ENCODE measurements around the gene CAP2. TPM values are rescaled to one million over a fixed set of nuclear protein-coding genes. Genes with fewer than 3 reads are reported as not detected.

The CAP2 gene
- total and polyA plus RNA-seq, 9 of the 15 experiments (the other 6 are each of a cell fraction or from before 2014, with no cell fraction given), result not detected

DNA sequence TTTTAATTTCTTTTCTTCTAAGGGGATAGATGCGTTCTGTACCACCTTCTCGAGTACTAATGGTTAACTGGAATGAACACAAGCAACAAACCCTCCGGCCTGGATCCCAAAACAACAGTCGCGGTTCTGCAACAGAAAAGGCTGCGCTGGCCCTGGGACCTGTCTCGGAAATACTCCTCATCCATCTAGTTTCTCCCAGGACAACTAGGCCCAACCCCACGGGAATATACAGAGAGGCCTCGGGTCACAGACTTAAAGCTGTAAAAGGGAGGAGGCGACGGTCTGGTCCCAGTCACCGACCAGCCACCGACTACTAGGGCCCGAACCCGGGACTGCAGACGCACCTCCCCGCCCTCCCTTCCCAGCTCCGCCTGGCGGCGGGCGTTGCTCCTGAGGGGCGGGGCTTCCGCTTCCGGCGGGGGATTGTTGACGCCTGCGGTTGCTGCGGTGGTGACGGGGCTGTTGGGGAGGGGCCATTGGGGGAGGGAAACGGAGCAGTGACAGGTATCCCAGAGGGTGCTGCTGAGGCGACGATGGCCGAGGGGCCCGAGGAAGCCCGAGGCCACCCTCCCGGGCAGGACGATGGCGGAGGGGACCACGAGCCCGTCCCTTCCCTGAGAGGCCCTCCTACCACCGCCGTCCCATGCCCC is 206.6 kb downstream of the CAP2 start, which contains the start of gene FAM8A1 (continued):
- TF ChIP-seq, protein P1, sequence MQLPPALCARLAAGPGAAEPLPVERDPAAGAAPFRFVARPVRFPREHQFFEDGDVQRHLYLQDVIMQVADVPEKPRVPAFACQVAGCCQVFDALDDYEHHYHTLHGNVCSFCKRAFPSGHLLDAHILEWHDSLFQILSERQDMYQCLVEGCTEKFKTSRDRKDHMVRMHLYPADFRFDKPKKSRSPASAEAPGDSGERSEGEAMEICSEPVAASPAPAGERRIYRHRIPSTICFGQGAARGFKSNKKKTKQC (CRISPR knock-in tag; IDR thresholded peaks at IDR 0.05), result no peak; the same call in 1 of the 2 replicates
- TF ChIP-seq EP300 (IDR thresholded peaks at IDR 0.05; ENCODE audit: low read length), result peak; percentile 64
- TF ChIP-seq SAP30 (IDR thresholded peaks at IDR 0.05; ENCODE audit: borderline replicate concordance, insufficient read depth, low read depth, low read length, poor library complexity, severe bottlenecking), result peak; percentile 87
- peak; percentile 52; the same call in 1 of the 2 replicates for TF ChIP-seq PREB (CRISPR knock-in tag; IDR thresholded peaks at IDR 0.05)
- peak; percentile 99 for TF ChIP-seq FOXP1 (CRISPR knock-in tag; IDR thresholded peaks at IDR 0.05)
- peak; percentile 48; the same call in 1 of the 2 replicates for TF ChIP-seq TCF7 (IDR thresholded peaks at IDR 0.05; ENCODE audit: borderline replicate concordance)
- TF ChIP-seq HNRNPL (IDR thresholded peaks at IDR 0.05; ENCODE audit: low read depth, low read length), result 0 out of 2 replicates have a peak, but pooled peaks have one; percentile 35
- 0 out of 2 replicates have a peak, but pooled peaks have one; percentile 28 for TF ChIP-seq GMEB1 (CRISPR knock-in tag; IDR thresholded peaks at IDR 0.05)
- TF ChIP-seq, protein P2, sequence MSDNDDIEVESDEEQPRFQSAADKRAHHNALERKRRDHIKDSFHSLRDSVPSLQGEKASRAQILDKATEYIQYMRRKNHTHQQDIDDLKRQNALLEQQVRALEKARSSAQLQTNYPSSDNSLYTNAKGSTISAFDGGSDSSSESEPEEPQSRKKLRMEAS (CRISPR knock-in tag; IDR thresholded peaks at IDR 0.05), result peak; percentile 66
- peak; percentile 70 for TF ChIP-seq PML (IDR thresholded peaks at IDR 0.05; ENCODE audit: low read length)
- TF ChIP-seq KLF13 (tag; IDR thresholded peaks at IDR 0.05; ENCODE audit: borderline replicate concordance, low read depth), result peak; percentile 18; the same call in 1 of the 2 replicates
- TF ChIP-seq KDM4B (IDR thresholded peaks at IDR 0.05; ENCODE audit: borderline replicate concordance in 2 of 2, low read depth in 1 of 2), result peak in 1 of 2 experiments; percentile 100; a peak in 2 of 4 replicates
- TF ChIP-seq POLR2G (IDR thresholded peaks at IDR 0.05; ENCODE audit: low read depth, low read length), result peak; percentile 84
- TF ChIP-seq ARID2 (IDR thresholded peaks at IDR 0.05), result no peak
- TF ChIP-seq, protein P3, sequence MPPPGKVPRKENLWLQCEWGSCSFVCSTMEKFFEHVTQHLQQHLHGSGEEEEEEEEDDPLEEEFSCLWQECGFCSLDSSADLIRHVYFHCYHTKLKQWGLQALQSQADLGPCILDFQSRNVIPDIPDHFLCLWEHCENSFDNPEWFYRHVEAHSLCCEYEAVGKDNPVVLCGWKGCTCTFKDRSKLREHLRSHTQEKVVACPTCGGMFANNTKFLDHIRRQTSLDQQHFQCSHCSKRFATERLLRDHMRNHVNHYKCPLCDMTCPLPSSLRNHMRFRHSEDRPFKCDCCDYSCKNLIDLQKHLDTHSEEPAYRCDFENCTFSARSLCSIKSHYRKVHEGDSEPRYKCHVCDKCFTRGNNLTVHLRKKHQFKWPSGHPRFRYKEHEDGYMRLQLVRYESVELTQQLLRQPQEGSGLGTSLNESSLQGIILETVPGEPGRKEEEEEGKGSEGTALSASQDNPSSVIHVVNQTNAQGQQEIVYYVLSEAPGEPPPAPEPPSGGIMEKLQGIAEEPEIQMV (tag; conservative IDR thresholded peaks at IDR 0.05; ENCODE audit: low read depth), result peak; percentile 48; the same call in 1 of the 2 replicates
- peak; percentile 88; the same call in 1 of the 2 replicates for TF ChIP-seq PHF8 (IDR thresholded peaks at IDR 0.05; ENCODE audit: borderline replicate concordance, low read length)
- TF ChIP-seq, protein P4, sequence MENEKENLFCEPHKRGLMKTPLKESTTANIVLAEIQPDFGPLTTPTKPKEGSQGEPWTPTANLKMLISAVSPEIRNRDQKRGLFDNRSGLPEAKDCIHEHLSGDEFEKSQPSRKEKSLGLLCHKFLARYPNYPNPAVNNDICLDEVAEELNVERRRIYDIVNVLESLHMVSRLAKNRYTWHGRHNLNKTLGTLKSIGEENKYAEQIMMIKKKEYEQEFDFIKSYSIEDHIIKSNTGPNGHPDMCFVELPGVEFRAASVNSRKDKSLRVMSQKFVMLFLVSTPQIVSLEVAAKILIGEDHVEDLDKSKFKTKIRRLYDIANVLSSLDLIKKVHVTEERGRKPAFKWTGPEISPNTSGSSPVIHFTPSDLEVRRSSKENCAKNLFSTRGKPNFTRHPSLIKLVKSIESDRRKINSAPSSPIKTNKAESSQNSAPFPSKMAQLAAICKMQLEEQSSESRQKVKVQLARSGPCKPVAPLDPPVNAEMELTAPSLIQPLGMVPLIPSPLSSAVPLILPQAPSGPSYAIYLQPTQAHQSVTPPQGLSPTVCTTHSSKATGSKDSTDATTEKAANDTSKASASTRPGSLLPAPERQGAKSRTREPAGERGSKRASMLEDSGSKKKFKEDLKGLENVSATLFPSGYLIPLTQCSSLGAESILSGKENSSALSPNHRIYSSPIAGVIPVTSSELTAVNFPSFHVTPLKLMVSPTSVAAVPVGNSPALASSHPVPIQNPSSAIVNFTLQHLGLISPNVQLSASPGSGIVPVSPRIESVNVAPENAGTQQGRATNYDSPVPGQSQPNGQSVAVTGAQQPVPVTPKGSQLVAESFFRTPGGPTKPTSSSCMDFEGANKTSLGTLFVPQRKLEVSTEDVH (IDR thresholded peaks at IDR 0.05; ENCODE audit: low read depth, partially characterized antibody), result peak; percentile 76
- TF ChIP-seq NBN (IDR thresholded peaks at IDR 0.05; ENCODE audit: low read depth), result peak; percentile 60
